K562 (cell line): ENCODE data around the gene LRRC37A3. TPM values are rescaled to one million over a fixed set of nuclear protein-coding genes. Genes with fewer than 3 reads are reported as not detected.

Source experiments
- ATAC-seq: fragments of 200-7000 bp; cut with Tn5 transposase; 3 replicates; pipeline ENCODE4 v1.9.1; 2020; ENCODE audit warnings: moderate library complexity
- BruUV-seq: library from RNA; stranded (reverse); fragments of 400-500 nt; replicated peaks from 2 replicates; lab custom pipeline; 2021; lab: Mats Ljungman, UMichigan
- CTCF ChIA-PET: fragments of 300-600 bp; formaldehyde crosslinking; extraction: SDS; loops from one replicate; lab custom pipeline; 2021; ENCODE audit warnings: low intra/inter-chr PET ratio; lab: Yijun Ruan, JAX
- POLR2A ChIA-PET: fragments of 300-600, 350-650 bp; sonication (Branson Sonifier 250); formaldehyde crosslinking; extraction: SDS; loops from one replicate; lab custom pipeline; 2021; ENCODE audit warnings: antibody characterized with exemption, inconsistent platforms; lab: Yijun Ruan, JAX
- DNase-seq, 4 experiments: peaks; one replicate each; pipeline versions ENCODE4 v3.0.0 to v3.0.0-alpha.2; 2011 to 2018; ENCODE audit warnings: low spot score in 3 of 4, mixed read lengths in 3 of 4; ENCODE audit errors: extremely low read depth in 1 of 4
- FAIRE-seq: peaks from 2 replicates; lab custom pipeline; 2011; peaks lifted over from hg19 to GRCh38; lab: Jason Lieb, UNC
- H2AFZ ChIP-seq: 2 replicates; pipeline ENCODE4 v1.6.0; 2011; ENCODE audit warnings: low read depth, low read length, control low read depth, inconsistent platforms
- H3K27ac ChIP-seq: fragments of 200-600 bp; 3 replicates; pipeline ENCODE4 v1.8.0; 2011; ENCODE audit warnings: low read depth, mild to moderate bottlenecking, control low read depth, inconsistent platforms, low read length, moderate library complexity, mixed read lengths; ENCODE audit errors: extremely low read depth
- H3K27me3 ChIP-seq, 2 experiments: fragments of 300-600 bp in 1 of 2; 2 replicates in 1 of 2; 3 replicates in 1 of 2; pipeline versions ENCODE4 v1.6.0 to v1.8.0; 2011; ENCODE audit warnings: inconsistent platforms in 2 of 2, low read length in 2 of 2, mild to moderate bottlenecking in 1 of 2, mixed read lengths in 1 of 2, moderate library complexity in 1 of 2; ENCODE audit not compliant: control insufficient read depth in 2 of 2, insufficient read depth in 2 of 2
- H3K36me3 ChIP-seq: fragments of 300-600 bp; 3 replicates; pipeline ENCODE4 v1.8.0; 2011; ENCODE audit warnings: mild to moderate bottlenecking, low read length, inconsistent platforms; ENCODE audit not compliant: control insufficient read depth, insufficient read depth
- H3K4me1 ChIP-seq, 2 experiments: fragments of 200-600 bp in 1 of 2; replicated peaks in 1 of 2; 2 replicates in 1 of 2; 3 replicates in 1 of 2; pipeline versions ENCODE4 v1.5.1 to v1.8.0; 2011; ENCODE audit warnings: inconsistent platforms in 2 of 2, low read length in 2 of 2, mild to moderate bottlenecking in 1 of 2, mixed read lengths in 1 of 2, moderate library complexity in 1 of 2; ENCODE audit not compliant: control insufficient read depth in 2 of 2, insufficient read depth in 2 of 2
- H3K4me2 ChIP-seq: 2 replicates; pipeline ENCODE4 v1.6.1; 2011; ENCODE audit warnings: low read length, control low read depth, inconsistent platforms, mixed read lengths; ENCODE audit not compliant: insufficient read depth
- H3K4me3 ChIP-seq: fragments of 200-600 bp; sonication (generic), shearing (Covaris generic); 2 replicates; pipeline ENCODE4 v1.5.1; 2016; ENCODE audit warnings: control low read depth, inconsistent platforms
- H3K79me2 ChIP-seq: fragments of 200-600 bp; 3 replicates; pipeline ENCODE4 v1.8.0; 2011; ENCODE audit warnings: low read length, inconsistent platforms; ENCODE audit not compliant: control insufficient read depth, insufficient read depth
- H3K9ac ChIP-seq, 2 experiments: 2 replicates each; pipeline versions ENCODE4 v1.6.0 to v1.6.1; 2011; ENCODE audit warnings: low read depth in 2 of 2, low read length in 2 of 2, control low read depth in 1 of 2, inconsistent platforms in 1 of 2, mild to moderate bottlenecking in 1 of 2, mixed read lengths in 1 of 2; ENCODE audit not compliant: insufficient read depth in 1 of 2
- H3K9me1 ChIP-seq: one replicate; pipeline ENCODE4 v1.6.0; 2011; ENCODE audit warnings: inconsistent platforms, mild to moderate bottlenecking, low read length, moderate library complexity; ENCODE audit not compliant: control insufficient read depth, insufficient read depth
- H3K9me3 ChIP-seq: replicated peaks from 2 replicates; pipeline ENCODE4 v1.5.1; 2011; ENCODE audit warnings: low read depth, low read length, inconsistent platforms; ENCODE audit not compliant: control insufficient read depth, insufficient read depth
- H4K20me1 ChIP-seq: replicated peaks from 2 replicates; pipeline ENCODE4 v1.6.1; 2011; ENCODE audit warnings: low read length, inconsistent platforms, mixed read lengths; ENCODE audit not compliant: control insufficient read depth, insufficient read depth
- ARHGAP35 ChIP-seq: fragments of 450-650 bp; IDR thresholded peaks from 2 replicates; pipeline ENCODE4 v1.6.1; 2018; ENCODE audit not compliant: partially characterized antibody
- CHCHD3 ChIP-seq: fragments of 250-450 bp; sonication (Bioruptor Pico); IDR thresholded peaks from 2 replicates; pipeline ENCODE4 v2.1.2; 2022; ENCODE audit warnings: mild to moderate bottlenecking
- DMBX1 ChIP-seq: fragments of 250-450 bp; sonication (Bioruptor Pico); IDR thresholded peaks from 2 replicates; pipeline ENCODE4 v1.8.0; 2022; ENCODE audit warnings: inconsistent platforms, mild to moderate bottlenecking, moderate library complexity, borderline replicate concordance
- FOXA1 ChIP-seq: fragments of 450-650 bp; IDR thresholded peaks from 2 replicates; pipeline ENCODE4 v1.6.1; 2016; ENCODE audit warnings: mild to moderate bottlenecking, borderline replicate concordance
- HDAC1 ChIP-seq, 2 experiments: fragments of 450-650 bp; IDR thresholded peaks; 2 replicates each; pipeline ENCODE4 v1.6.1; 2016 to 2017; ENCODE audit warnings: inconsistent platforms in 1 of 2, mild to moderate bottlenecking in 1 of 2, moderate library complexity in 1 of 2
- IRF2 ChIP-seq: sonication (generic); formaldehyde crosslinking; IDR thresholded peaks from 2 replicates; pipeline ENCODE4 v1.8.1; 2022; ENCODE audit warnings: mild to moderate bottlenecking, missing genetic modification reagents
- KAT8 ChIP-seq: fragments of 450-650 bp; IDR thresholded peaks from 2 replicates; pipeline ENCODE4 v1.6.1; 2016; ENCODE audit warnings: low read depth, mild to moderate bottlenecking
- MECOM ChIP-seq: fragments of 250-450 bp; sonication (Bioruptor Pico); IDR thresholded peaks from 2 replicates; pipeline ENCODE4 v1.8.0; 2022; ENCODE audit warnings: inconsistent platforms
- POLR2A ChIP-seq: fragments of 450-650 bp; conservative IDR thresholded peaks from 2 replicates; pipeline ENCODE4 v1.6.1; 2016
- POLR3A ChIP-seq: IDR thresholded peaks from 2 replicates; pipeline ENCODE4 v1.6.1; 2011; ENCODE audit warnings: borderline replicate concordance, mild to moderate bottlenecking, moderate library complexity; ENCODE audit not compliant: insufficient read length, insufficient read depth; ENCODE audit errors: extremely low read depth
- RBM17 ChIP-seq: fragments of 200-400 bp; formaldehyde crosslinking; IDR thresholded peaks from 2 replicates; pipeline ENCODE4 v1.6.1; 2017; ENCODE audit warnings: low read depth, mild to moderate bottlenecking, low read length, borderline replicate concordance
- TBL1XR1 ChIP-seq, 2 experiments: IDR thresholded peaks; 2 replicates each; pipeline ENCODE4 v1.6.1; 2012; ENCODE audit warnings: improper control_type of control experiment in 2 of 2, low read length in 2 of 2, mild to moderate bottlenecking in 1 of 2
- ZNF518B ChIP-seq: fragments of 250-450 bp; sonication (Bioruptor Pico); IDR thresholded peaks from 2 replicates; pipeline ENCODE4 v1.5.0; 2021; ENCODE audit warnings: mild to moderate bottlenecking, moderate library complexity
- WGBS: fragments of 100-300 bp; shearing (Covaris generic); methylation state at CpG from one replicate; pipeline ENCODE4 v1.1.6; 2016; ENCODE audit warnings: low coverage, mixed read lengths; ENCODE audit not compliant: insufficient coverage; ENCODE audit errors: missing lambda C conversion rate; 5-methylcytosine and 5-hydroxymethylcytosine counted together
- in situ Hi-C: fragments of 300-500 bp; cut with MboI; formaldehyde crosslinking; loops from 4 replicates; pipeline ENCODE4 v1.15.0; 2018; ENCODE audit warnings: inconsistent platforms, mixed read lengths
- intact Hi-C: fragments of 100-400 bp; cut with micrococcal nuclease; formaldehyde crosslinking; loops from 2 replicates; pipeline ENCODE4 v1.14.2; 2022
- polyA plus RNA-seq, 8 experiments: library from polyadenylated mRNA; depleted of rRNA in 4 of 8; stranded (reverse) in 5 of 8; unstranded in 3 of 8; fragments of >200 nt; fragmentation: Nextera tagmentation in 2 of 8; fragmentation: Illumina TruSeq in 1 of 8; extraction: Ambion mirVana in 2 of 8; extraction: Trizol in 1 of 8; gene quantifications; 2 replicates each; pipeline versions ENCODE4 v1.2.1 to v1.2.3, GENCODE V29; 2011 to 2014; ENCODE audit warnings: inconsistent platforms in 1 of 8, missing spikeins in 1 of 8
- total RNA-seq, 7 experiments: library from RNA; depleted of rRNA in 6 of 7; stranded (reverse); fragments of >200 nt in 6 of 7; fragmentation: Illumina TruSeq in 2 of 7; extraction: Trizol in 2 of 7; gene quantifications; 2 replicates each; pipeline versions ENCODE4 v1.2.1 to v1.2.3, GENCODE V29; 2011 to 2021; ENCODE audit warnings: low replicate concordance in 1 of 7
- TF ChIP-seq, protein P1 (sequence below): fragments of 250-450 bp; sonication (Bioruptor Pico); IDR thresholded peaks from 2 replicates; pipeline ENCODE4 v1.8.0; 2022; ENCODE audit warnings: inconsistent platforms, mild to moderate bottlenecking, moderate library complexity, borderline replicate concordance
- TF ChIP-seq, protein P2 (sequence below): IDR thresholded peaks from 3 replicates; pipeline ENCODE4 v1.6.1; 2011; ENCODE audit warnings: borderline replicate concordance, mild to moderate bottlenecking; ENCODE audit not compliant: insufficient read length, insufficient read depth
- TF ChIP-seq, protein P3 (sequence below): fragments of 450-650 bp; formaldehyde crosslinking; IDR thresholded peaks from 2 replicates; pipeline ENCODE4 v1.4.0; 2022; ENCODE audit warnings: missing genetic modification characterization

Gene LRRC37A3
- total and polyA plus RNA-seq, 9 of the 15 experiments (the other 6 are each of a cell fraction or from before 2014, with no cell fraction given) = 0.14 to 5.9 (median 2.2) TPM

DNA sequence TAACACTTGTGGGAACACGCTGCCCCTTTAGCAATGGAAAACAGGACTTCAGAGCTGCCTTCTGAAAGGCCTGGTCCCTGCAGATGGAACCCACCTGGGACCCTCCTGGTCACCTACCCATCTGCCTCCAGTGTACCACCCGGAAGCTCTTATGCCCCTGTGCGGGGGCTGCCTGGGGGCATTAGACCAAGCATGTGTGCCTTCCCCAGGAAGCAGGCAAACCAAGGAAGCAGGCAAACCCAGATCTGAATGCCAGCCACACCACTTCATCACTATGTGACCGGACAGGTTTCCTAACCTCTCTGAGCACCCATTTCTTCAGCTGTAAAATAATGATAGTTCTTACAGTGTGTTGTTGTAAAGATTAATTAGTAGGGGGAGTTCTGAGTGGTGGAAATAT lies 20.8 kb upstream of the LRRC37A3 start:
- Histone ChIP-seq H3K36me3 (0 out of 3 replicates have a peak, but pooled peaks cover 2% of the 10 kb centered on the region), H3K4me1 (peaks cover 7 to 8% of the 10 kb centered on the region in 2 experiments; a peak in 4 of 5 replicates), H3K9me1 (no peaks in the 10 kb centered on the region), H3K4me2 (no peak overlapping the region), H3K9me3 (no peaks in the 10 kb centered on the region), H3K4me3 (no peak overlapping the region), H2AFZ (no peak overlapping the region), H3K79me2 (no peaks in the 10 kb centered on the region), H3K9ac (no peak overlapping the region), H3K27ac (no peak overlapping the region), H3K27me3 (no peaks in the 10 kb centered on the region), H4K20me1 (no peaks in the 10 kb centered on the region)
- ATAC-seq (no peak), DNase-seq (no peak), FAIRE-seq (no peak)
- in situ Hi-C loops = no loop called here
- intact Hi-C loops = no loop called here
- WGBS = 94% methylated on average over 4 of the region's 4 CpGs
- POLR2A ChIA-PET = no interaction called here
- no TSS peak for BruUV-seq
- CTCF ChIA-PET = interaction anchor here (0.5 kb wide), 1 partner anchor 1571 kb away, joined by 3 read pairs; no protein-coding TSS in a partner anchor
- no peak for TF ChIP-seq POLR2A
- no peak for TF ChIP-seq HDAC1 (IDR thresholded peaks at IDR 0.05)
- TF ChIP-seq, protein P1, sequence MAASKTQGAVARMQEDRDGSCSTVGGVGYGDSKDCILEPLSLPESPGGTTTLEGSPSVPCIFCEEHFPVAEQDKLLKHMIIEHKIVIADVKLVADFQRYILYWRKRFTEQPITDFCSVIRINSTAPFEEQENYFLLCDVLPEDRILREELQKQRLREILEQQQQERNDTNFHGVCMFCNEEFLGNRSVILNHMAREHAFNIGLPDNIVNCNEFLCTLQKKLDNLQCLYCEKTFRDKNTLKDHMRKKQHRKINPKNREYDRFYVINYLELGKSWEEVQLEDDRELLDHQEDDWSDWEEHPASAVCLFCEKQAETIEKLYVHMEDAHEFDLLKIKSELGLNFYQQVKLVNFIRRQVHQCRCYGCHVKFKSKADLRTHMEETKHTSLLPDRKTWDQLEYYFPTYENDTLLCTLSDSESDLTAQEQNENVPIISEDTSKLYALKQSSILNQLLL = no peak
- no peak for TF ChIP-seq CHCHD3 (CRISPR knock-in tag)
- no peak for TF ChIP-seq TBL1XR1 (IDR thresholded peaks at IDR 0.05; ENCODE audit: low read length in 2 of 2)
- TF ChIP-seq, protein P2, sequence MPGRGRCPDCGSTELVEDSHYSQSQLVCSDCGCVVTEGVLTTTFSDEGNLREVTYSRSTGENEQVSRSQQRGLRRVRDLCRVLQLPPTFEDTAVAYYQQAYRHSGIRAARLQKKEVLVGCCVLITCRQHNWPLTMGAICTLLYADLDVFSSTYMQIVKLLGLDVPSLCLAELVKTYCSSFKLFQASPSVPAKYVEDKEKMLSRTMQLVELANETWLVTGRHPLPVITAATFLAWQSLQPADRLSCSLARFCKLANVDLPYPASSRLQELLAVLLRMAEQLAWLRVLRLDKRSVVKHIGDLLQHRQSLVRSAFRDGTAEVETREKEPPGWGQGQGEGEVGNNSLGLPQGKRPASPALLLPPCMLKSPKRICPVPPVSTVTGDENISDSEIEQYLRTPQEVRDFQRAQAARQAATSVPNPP = no peak
- TF ChIP-seq RBM17 = no peak
- no peak for TF ChIP-seq IRF2 (CRISPR knock-in tag)
- TF ChIP-seq, protein P3, sequence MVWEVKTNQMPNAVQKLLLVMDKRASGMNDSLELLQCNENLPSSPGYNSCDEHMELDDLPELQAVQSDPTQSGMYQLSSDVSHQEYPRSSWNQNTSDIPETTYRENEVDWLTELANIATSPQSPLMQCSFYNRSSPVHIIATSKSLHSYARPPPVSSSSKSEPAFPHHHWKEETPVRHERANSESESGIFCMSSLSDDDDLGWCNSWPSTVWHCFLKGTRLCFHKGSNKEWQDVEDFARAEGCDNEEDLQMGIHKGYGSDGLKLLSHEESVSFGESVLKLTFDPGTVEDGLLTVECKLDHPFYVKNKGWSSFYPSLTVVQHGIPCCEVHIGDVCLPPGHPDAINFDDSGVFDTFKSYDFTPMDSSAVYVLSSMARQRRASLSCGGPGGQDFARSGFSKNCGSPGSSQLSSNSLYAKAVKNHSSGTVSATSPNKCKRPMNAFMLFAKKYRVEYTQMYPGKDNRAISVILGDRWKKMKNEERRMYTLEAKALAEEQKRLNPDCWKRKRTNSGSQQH (CRISPR knock-in tag) = no peak
- TF ChIP-seq ZNF518B (CRISPR knock-in tag) = no peak
- TF ChIP-seq MECOM (CRISPR knock-in tag) = no peak
- TF ChIP-seq ARHGAP35 = no peak
- no peak for TF ChIP-seq KAT8
- no peak for TF ChIP-seq DMBX1 (CRISPR knock-in tag)
- no peak for TF ChIP-seq POLR3A
- TF ChIP-seq FOXA1 = no peak
